HG03575 (cell line): ENCODE results near the gene RSPO3.
"Not testable (repeated sequence)": the region's sequence is repeated elsewhere in the genome, so short reads cannot be mapped to it uniquely, and the experiment has no call there.

Experiments used
- ATAC-seq: cut with Tn5 transposase; IDR thresholded peaks from one replicate; pipeline ENCODE4 v1.9.1; 2021; ENCODE audit not compliant: unreplicated experiment, insufficient number of reproducible peaks, low FRiP score; ENCODE audit errors: extremely low read depth

Gene RSPO3

GRCh38 chr6:127222418-127222817 lies 103.9 kb downstream of the RSPO3 start:
- no peak for ATAC-seq

- no peak for ATAC-seq
Observed at GRCh38 chr6:127225497-127225896, 107.0 kb downstream of the RSPO3 start.

GRCh38 chr6:127233819-127234218 lies 115.3 kb downstream of the RSPO3 start:
- not testable (repeated sequence) for ATAC-seq

DNA sequence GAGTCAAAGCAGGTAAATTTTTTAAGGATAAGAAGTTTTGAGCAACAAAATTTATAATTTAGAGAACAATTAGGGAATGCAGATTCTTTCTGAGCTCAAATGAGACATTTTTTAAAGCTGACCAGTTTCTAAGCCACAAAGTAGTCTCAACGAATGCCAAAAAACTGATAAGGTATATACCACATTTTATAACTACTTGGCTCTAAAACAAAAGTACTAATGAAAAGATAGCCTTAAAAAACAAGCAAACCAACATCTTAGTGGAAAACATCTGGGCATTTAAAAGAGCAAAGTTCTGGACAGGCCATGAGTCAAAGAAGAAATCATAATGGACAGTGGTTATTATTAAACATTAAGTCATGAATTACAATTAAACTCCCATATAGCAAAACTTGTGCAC lies 125.0 kb downstream of the RSPO3 start:
- ATAC-seq, result no peak
